ENCODE results near the gene CPNE7.

Gene CPNE7

DNA sequence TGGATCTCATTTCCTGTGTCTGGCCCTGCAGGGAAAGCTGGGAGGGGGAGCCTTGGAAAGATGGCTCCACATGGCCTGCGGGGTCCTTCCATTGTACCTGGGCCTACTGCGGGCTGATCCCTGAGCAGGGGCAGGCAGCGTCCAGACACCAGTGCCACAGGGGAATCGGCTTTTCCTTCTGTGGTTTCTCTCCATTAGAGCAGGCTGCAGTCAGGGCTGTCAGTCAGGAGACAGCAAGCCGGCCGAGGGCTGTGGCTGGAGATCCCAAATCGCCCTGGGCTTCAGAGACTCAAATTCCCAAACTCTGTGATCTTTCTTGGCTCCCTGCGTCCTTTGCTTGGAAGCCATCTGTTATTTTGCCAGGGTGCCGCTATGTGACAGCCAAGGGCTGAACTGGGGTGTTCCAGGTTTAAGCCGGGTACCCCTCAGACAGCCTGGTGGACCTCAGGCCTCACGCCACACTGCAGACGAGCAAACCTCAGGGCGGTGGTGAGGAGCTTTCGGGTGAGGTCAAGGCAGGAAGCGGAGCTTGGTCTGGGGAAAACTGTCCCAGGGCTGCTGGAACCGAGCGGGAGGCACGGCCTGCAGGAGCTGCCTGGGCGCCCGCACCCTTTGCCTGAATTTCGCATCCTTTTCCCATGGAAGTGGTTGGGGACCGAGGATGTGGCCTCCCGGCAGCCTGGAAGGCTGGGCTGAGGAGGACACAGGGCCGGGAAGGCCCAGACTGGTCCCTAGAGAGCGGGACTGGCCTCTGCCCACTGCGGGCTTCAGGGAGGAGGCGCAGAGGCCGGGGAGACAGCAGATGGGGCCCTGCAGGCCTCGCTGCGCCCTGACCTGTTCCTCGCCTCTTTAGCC, 1.5 kb upstream of the CPNE7 start:
- H3K36me3 ChIP-seq: no peaks in the 10 kb centered on the region
- H3K4me3 ChIP-seq (ENCODE audit: low read depth, low read length): no peak overlapping the region
- DNase-seq: peak; percentile 54
- TF ChIP-seq, protein P1, sequence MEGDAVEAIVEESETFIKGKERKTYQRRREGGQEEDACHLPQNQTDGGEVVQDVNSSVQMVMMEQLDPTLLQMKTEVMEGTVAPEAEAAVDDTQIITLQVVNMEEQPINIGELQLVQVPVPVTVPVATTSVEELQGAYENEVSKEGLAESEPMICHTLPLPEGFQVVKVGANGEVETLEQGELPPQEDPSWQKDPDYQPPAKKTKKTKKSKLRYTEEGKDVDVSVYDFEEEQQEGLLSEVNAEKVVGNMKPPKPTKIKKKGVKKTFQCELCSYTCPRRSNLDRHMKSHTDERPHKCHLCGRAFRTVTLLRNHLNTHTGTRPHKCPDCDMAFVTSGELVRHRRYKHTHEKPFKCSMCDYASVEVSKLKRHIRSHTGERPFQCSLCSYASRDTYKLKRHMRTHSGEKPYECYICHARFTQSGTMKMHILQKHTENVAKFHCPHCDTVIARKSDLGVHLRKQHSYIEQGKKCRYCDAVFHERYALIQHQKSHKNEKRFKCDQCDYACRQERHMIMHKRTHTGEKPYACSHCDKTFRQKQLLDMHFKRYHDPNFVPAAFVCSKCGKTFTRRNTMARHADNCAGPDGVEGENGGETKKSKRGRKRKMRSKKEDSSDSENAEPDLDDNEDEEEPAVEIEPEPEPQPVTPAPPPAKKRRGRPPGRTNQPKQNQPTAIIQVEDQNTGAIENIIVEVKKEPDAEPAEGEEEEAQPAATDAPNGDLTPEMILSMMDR (IDR thresholded peaks at IDR 0.05; ENCODE audit: low read depth, low read length): no peak
- H3K4me1 ChIP-seq: peaks cover 3% of the 10 kb centered on the region; the same call in 1 of the 2 replicates
- H3K27me3 ChIP-seq: peaks cover 10% of the 10 kb centered on the region
- no peaks in the 10 kb centered on the region; the same call in 1 of the 2 replicates for H3K9me3 ChIP-seq

DNA sequence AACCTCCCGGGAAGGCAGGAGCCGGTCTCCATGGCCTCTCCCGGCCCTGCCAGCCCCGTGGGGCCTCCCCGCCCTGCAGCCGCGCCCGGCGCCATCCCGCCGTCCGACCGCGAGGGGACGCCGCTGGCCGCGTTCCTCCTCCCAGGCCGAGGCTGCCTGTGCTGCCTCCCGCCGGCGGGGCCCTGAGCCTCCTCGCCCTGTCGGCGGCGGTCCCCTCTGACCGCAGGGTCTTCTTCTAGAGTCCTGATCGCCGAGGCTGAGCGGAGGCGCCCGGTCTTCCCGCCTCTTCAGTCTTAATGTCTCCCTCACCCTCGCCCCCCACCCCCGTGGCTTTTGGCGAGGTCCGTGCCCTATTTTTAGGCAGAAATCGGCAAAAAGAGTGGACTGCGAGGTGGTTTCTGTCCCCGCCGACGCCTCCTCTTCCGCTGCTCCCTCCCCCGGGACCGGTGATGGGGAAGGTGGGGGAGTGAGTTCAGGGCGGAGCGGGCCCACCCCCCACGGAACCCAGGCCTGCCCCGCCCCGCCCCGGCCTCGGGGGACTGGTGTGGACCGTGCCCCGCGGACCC, 794 bp upstream of the CPNE7 start:
- TF ChIP-seq, protein P1 (IDR thresholded peaks at IDR 0.05; ENCODE audit: low read depth, low read length): no peak
- no peaks in the 10 kb centered on the region for H3K36me3 ChIP-seq
- peaks cover 3% of the 10 kb centered on the region; the same call in 1 of the 2 replicates for H3K4me1 ChIP-seq
- H3K4me3 ChIP-seq (ENCODE audit: low read depth, low read length): no peak overlapping the region
- H3K27me3 ChIP-seq: peaks cover 10% of the 10 kb centered on the region
- DNase-seq: peak; percentile 11
- H3K9me3 ChIP-seq: no peaks in the 10 kb centered on the region; the same call in 1 of the 2 replicates

DNA sequence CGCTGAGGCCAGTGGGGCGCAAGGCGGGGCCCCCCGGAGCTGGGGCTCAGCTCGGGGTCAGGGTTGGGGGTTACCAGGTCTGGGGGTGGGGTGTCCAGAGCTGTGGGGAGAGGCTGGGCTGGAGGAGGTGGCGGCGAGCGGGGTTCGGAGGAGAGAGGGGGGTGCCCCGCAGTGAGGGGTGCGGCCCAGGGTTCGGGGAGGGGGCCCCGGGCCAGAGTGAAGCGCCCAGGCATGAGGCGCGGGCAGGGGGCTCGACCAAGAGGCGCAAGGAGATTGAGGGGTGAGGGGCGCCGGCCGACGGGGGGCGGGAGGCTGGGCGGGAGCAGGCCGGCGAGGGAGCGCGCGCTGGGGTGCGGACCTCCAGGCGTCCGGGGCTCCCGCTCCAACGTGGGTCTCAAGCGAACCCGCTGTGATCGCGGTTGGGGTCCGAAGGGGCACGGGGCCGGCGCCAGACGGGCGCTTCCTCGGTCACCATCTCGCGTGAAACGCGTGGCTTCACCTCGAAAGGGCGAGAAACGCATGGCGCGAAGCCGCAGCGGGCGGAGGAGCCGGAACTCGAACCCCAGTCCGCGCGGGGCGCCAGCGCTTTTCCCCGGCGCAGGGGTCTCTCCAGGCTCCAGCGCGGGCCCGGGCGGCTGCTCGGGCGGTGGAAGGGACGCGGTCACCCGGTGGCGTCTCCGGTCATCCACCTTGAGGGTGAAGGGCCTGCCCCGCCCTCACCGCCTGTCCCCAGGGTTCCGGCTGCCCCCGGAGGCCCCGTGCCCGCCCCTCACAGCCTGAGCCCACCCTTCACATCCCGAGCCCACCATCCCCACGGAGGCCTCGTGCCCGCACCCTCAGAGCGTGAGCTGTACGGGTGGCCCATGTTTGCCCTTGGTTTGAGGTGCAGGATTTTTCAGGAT, 846 bp downstream of the CPNE7 start:
- peak; percentile 11 for DNase-seq
- H3K36me3 ChIP-seq: no peaks in the 10 kb centered on the region
- no peaks in the 10 kb centered on the region; the same call in 1 of the 2 replicates for H3K9me3 ChIP-seq
- H3K27me3 ChIP-seq: peaks cover 10% of the 10 kb centered on the region
- H3K4me1 ChIP-seq: peaks cover 3% of the 10 kb centered on the region; the same call in 1 of the 2 replicates
- TF ChIP-seq, protein P1 (IDR thresholded peaks at IDR 0.05; ENCODE audit: low read depth, low read length): no peak
- H3K4me3 ChIP-seq (ENCODE audit: low read depth, low read length): peak overlapping the region; percentile 44

DNA sequence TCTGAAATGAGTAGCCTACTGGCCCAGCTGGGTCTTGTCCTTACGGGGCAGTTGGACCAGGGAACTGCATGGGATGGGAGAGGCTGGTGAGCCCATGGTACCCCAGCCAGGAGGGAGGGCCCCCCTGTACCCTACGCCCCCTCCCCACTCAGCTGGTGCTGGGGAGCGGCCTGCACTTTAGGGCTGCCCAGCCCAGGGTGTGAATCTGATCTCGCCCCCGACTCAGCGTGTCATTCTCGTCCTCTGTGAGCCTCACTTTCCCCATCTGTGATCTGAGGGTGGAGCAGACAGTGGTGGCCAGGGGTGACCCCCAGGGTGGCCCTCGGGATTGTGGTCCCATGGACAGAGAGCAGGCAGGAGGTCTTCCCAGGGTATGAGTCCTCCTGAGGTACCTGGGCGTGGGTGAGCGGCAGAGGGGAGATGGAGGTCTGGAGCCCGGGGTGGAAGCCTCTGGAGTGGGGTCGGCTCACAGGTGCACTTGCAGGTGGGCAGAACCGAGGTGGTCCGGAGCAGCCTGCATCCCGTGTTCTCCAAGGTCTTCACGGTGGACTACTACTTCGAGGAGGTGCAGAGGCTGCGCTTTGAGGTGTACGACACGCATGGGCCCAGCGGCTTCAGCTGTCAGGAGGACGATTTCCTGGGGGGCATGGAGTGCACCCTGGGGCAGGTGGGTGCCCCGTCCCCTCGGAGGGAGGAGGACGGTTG, 1.6 kb downstream of the CPNE7 start:
- Histone ChIP-seq H3K4me1 (peaks cover under 1% of the 10 kb centered on the region; the same call in 1 of the 2 replicates), H3K4me3 (ENCODE audit: low read depth, low read length) (peak overlapping the region; percentile 44), H3K9me3 (no peaks in the 10 kb centered on the region; the same call in 1 of the 2 replicates), H3K36me3 (no peaks in the 10 kb centered on the region), H3K27me3 (peaks cover 10% of the 10 kb centered on the region)
- DNase-seq: no peak
- TF ChIP-seq, protein P1 (IDR thresholded peaks at IDR 0.05; ENCODE audit: low read depth, low read length): no peak

DNA sequence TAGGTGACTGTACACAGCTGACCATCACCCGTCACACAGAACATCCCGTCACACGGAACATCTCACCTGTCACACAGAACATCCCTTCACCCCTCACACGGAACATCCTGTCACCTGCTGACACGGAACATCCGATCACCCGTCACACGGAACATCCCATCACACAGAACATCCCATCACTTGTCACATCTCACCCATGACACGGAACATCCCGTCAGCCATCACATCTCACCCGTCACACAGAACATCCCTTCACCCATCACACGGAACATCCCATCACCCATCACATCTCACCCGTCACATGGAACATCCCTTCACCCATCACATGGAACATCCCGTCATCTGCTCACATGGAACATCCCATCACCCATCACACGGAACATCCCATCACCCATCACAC, 3.8 kb downstream of the CPNE7 start:
- H3K27me3 ChIP-seq: peaks cover 10% of the 10 kb centered on the region
- H3K4me1 ChIP-seq: no peaks in the 10 kb centered on the region
- TF ChIP-seq, protein P1 (IDR thresholded peaks at IDR 0.05; ENCODE audit: low read depth, low read length): no peak
- H3K36me3 ChIP-seq: peaks cover 5% of the 10 kb centered on the region
- H3K4me3 ChIP-seq (ENCODE audit: low read depth, low read length): no peak overlapping the region
- no peak for DNase-seq
- H3K9me3 ChIP-seq: no peaks in the 10 kb centered on the region; the same call in 1 of the 2 replicates

Data from BE2C (cell line).